Body of pancreas (tissue), 4 donors: Measurements from ENCODE around the gene PBX1.

Experiments used
- POLR2A ChIP-seq, 3 donors: fragments of 450-650 bp; IDR thresholded peaks; one replicate each; pipeline ENCODE4 v1.6.1; 2016; ENCODE audit warnings: antibody characterized with exemption in 3 of 3, mild to moderate bottlenecking in 2 of 3
- TF ChIP-seq, protein P1 (sequence below), 7 experiments: fragments of 450-650 bp in 4 of 7; fragments of 200-600 bp in 3 of 7; sonication (generic) in 3 of 7; IDR thresholded peaks; one replicate each; pipeline ENCODE4 v1.5.1; 2016 to 2019; ENCODE audit warnings: antibody characterized with exemption in 7 of 7

DNA sequence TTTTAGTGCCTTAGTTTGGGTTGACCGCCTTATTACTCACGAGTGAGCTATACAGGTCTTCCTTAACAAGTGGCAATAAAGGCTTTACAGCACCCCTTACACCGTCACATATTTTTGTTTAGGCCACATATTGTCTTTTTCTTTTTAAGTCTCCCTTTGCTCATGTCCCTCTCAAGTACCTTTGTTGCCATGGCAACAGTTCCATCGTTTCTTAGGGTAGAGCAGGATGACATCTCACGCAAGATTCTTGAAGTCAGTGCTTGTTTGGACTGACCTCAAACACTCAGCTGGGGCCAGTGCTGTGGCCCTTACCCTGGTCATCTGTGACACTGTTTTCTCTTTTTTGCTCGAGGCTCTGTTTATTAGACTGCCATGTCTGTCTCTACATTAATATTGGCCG, 69.8 kb downstream of the PBX1 start:
- TF ChIP-seq, protein P1, sequence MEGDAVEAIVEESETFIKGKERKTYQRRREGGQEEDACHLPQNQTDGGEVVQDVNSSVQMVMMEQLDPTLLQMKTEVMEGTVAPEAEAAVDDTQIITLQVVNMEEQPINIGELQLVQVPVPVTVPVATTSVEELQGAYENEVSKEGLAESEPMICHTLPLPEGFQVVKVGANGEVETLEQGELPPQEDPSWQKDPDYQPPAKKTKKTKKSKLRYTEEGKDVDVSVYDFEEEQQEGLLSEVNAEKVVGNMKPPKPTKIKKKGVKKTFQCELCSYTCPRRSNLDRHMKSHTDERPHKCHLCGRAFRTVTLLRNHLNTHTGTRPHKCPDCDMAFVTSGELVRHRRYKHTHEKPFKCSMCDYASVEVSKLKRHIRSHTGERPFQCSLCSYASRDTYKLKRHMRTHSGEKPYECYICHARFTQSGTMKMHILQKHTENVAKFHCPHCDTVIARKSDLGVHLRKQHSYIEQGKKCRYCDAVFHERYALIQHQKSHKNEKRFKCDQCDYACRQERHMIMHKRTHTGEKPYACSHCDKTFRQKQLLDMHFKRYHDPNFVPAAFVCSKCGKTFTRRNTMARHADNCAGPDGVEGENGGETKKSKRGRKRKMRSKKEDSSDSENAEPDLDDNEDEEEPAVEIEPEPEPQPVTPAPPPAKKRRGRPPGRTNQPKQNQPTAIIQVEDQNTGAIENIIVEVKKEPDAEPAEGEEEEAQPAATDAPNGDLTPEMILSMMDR (IDR thresholded peaks at IDR 0.05): no peak
- no peak for TF ChIP-seq POLR2A (IDR thresholded peaks at IDR 0.05)
